ENCODE results near the gene PRKAG2. TPM values are rescaled to one million over a fixed set of nuclear protein-coding genes. Genes with fewer than 3 reads are reported as not detected.

Gene PRKAG2
- total and polyA plus RNA-seq, 4 donors: 3.6 to 25.1 (median 16.8) TPM

- no peak overlapping the region for H3K4me3 ChIP-seq (ENCODE audit: low read depth in 1 of 3, low read length in 3 of 3)
- no peaks in the 10 kb centered on the region for H3K27me3 ChIP-seq (ENCODE audit: control insufficient read depth in 4 of 4, insufficient read depth in 4 of 4, low read length in 3 of 4)
- H3K27ac ChIP-seq (ENCODE audit: low read depth in 1 of 2, low read length in 2 of 2): no peak overlapping the region
- no peak for TF ChIP-seq SP1 (IDR thresholded peaks at IDR 0.05)
- no peak for TF ChIP-seq ATF3 (IDR thresholded peaks at IDR 0.05)
- no peak for TF ChIP-seq REST (IDR thresholded peaks at IDR 0.05)
- TF ChIP-seq NR2F2 (IDR thresholded peaks at IDR 0.05): no peak
- TF ChIP-seq HNF4G (IDR thresholded peaks at IDR 0.05): no peak
- TF ChIP-seq FOXA1 (IDR thresholded peaks at IDR 0.05): no peak
- TF ChIP-seq TAF1 (conservative IDR thresholded peaks at IDR 0.05): no peak
- no peak for TF ChIP-seq YY1 (IDR thresholded peaks at IDR 0.05)
- TF ChIP-seq RXRA (IDR thresholded peaks at IDR 0.05): no peak
- TF ChIP-seq JUND (IDR thresholded peaks at IDR 0.05): no peak
- TF ChIP-seq GABPA (IDR thresholded peaks at IDR 0.05 in 1 of 2, conservative IDR thresholded peaks at IDR 0.05 in 1 of 2): no peak
- TF ChIP-seq MAX (IDR thresholded peaks at IDR 0.05): no peak
- TF ChIP-seq RAD21 (IDR thresholded peaks at IDR 0.05): no peak
- DNase-seq (ENCODE audit: low spot score): no peak
- H3K4me1 ChIP-seq (ENCODE audit: control insufficient read depth in 4 of 4, insufficient read depth in 4 of 4, low read length in 3 of 4): peaks cover 2 to 16% (median 14%) of the 10 kb centered on the region in 4 donors
- no peak overlapping the region for H3K9ac ChIP-seq (ENCODE audit: low read depth in 1 of 2, low read length in 2 of 2)
- H3K9me3 ChIP-seq (ENCODE audit: control insufficient read depth in 4 of 4, low read length in 3 of 4): no peaks in the 10 kb centered on the region
- WGBS: 89% methylated on average over 6 of the region's 6 CpGs
- H3K36me3 ChIP-seq (ENCODE audit: control insufficient read depth in 4 of 4, insufficient read depth in 3 of 4, low read depth in 1 of 4, low read length in 3 of 4): peaks cover 0 to 34% (median 17%) of the 10 kb centered on the region in 4 donors
These were observed 318.3 kb downstream of the PRKAG2 start for GRCh38 chr7:151558575-151558974.

GRCh38 chr7:151556592-151556991 lies 320.3 kb downstream of the PRKAG2 start:
- peaks cover 0 to 26% (median 10%) of the 10 kb centered on the region in 4 donors for H3K36me3 ChIP-seq (ENCODE audit: control insufficient read depth in 4 of 4, insufficient read depth in 3 of 4, low read depth in 1 of 4, low read length in 3 of 4)
- no peak overlapping the region for H3K27ac ChIP-seq (ENCODE audit: low read depth in 1 of 2, low read length in 2 of 2)
- TF ChIP-seq NR2F2 (IDR thresholded peaks at IDR 0.05) (no peak), ZBTB33 (IDR thresholded peaks at IDR 0.05) (no peak)
- no peak overlapping the region for H3K9ac ChIP-seq (ENCODE audit: low read depth in 1 of 2, low read length in 2 of 2)
- 97% methylated on average over 12 of the region's 12 CpGs for WGBS
- no peaks in the 10 kb centered on the region for H3K9me3 ChIP-seq (ENCODE audit: control insufficient read depth in 4 of 4, low read length in 3 of 4)
- peaks cover 4 to 28% (median 21%) of the 10 kb centered on the region in 4 donors for H3K4me1 ChIP-seq (ENCODE audit: control insufficient read depth in 4 of 4, insufficient read depth in 4 of 4, low read length in 3 of 4)
- H3K27me3 ChIP-seq (ENCODE audit: control insufficient read depth in 4 of 4, insufficient read depth in 4 of 4, low read length in 3 of 4): no peaks in the 10 kb centered on the region
- no peak overlapping the region for H3K4me3 ChIP-seq (ENCODE audit: low read depth in 1 of 3, low read length in 3 of 3)
- no peak for DNase-seq (ENCODE audit: low spot score)
